HepG2 (cell line): ENCODE results near the gene IFI27. TPM values are rescaled to one million over a fixed set of nuclear protein-coding genes. Genes with fewer than 3 reads are reported as not detected.
A peak's percentile ranks its signal among the peaks of the same experiment; 100 is the strongest.

ENCODE experiments used
- ATAC-seq: fragments of 200-7000 bp; cut with Tn5 transposase; 3 replicates; pipeline ENCODE4 v1.9.1; 2020; ENCODE audit warnings: mild to moderate bottlenecking, moderate library complexity
- BruUV-seq: library from RNA; stranded (reverse); fragments of 400-500 nt; replicated peaks from 2 replicates; lab custom pipeline; 2021; lab: Mats Ljungman, UMichigan
- CTCF ChIA-PET: fragments of 300-600 bp; formaldehyde crosslinking; extraction: SDS; loops from one replicate; lab custom pipeline; 2021; ENCODE audit warnings: low total read pairs, inconsistent platforms, low intra/inter-chr PET ratio; lab: Yijun Ruan, JAX
- POLR2A ChIA-PET: fragments of 350-600 bp; sonication (Branson Sonifier 250); formaldehyde crosslinking; loops from one replicate; lab custom pipeline; 2020; ENCODE audit warnings: antibody characterized with exemption, inconsistent platforms; lab: Yijun Ruan, JAX
- DNase-seq: peaks from one replicate; pipeline ENCODE4 v3.0.0-alpha.2; 2015; ENCODE audit warnings: low spot score
- FAIRE-seq: peaks from 3 replicates; lab custom pipeline; 2011; peaks lifted over from hg19 to GRCh38; lab: Jason Lieb, UNC
- H2AFZ ChIP-seq: one replicate; pipeline ENCODE4 v1.6.1; 2011; ENCODE audit warnings: low read length, inconsistent platforms
- H3K27ac ChIP-seq: fragments of 300-600 bp; 3 replicates; pipeline ENCODE4 v1.8.0; 2011; ENCODE audit warnings: mixed run types, mild to moderate bottlenecking, mixed read lengths, low read length, inconsistent platforms; ENCODE audit not compliant: insufficient read depth; ENCODE audit errors: extremely low read length
- H3K27me3 ChIP-seq, 2 experiments: fragments of 200-600 bp in 1 of 2; 2 replicates in 1 of 2; 3 replicates in 1 of 2; pipeline versions ENCODE4 v1.6.0 to v1.8.0; 2011; ENCODE audit warnings: low read length in 2 of 2, mild to moderate bottlenecking in 2 of 2, moderate library complexity in 2 of 2, inconsistent platforms in 1 of 2; ENCODE audit not compliant: insufficient read depth in 2 of 2, control insufficient read depth in 1 of 2
- H3K36me3 ChIP-seq, 2 experiments: fragments of 200-600 bp in 1 of 2; replicated peaks in 1 of 2; 2 replicates in 1 of 2; 3 replicates in 1 of 2; pipeline versions ENCODE4 v1.5.1 to v1.8.0; 2011; ENCODE audit warnings: low read length in 2 of 2, inconsistent platforms in 1 of 2; ENCODE audit not compliant: insufficient read depth in 2 of 2, control insufficient read depth in 1 of 2
- H3K4me1 ChIP-seq: 2 replicates; pipeline ENCODE4 v1.5.1; 2012; ENCODE audit warnings: low read length, inconsistent platforms; ENCODE audit not compliant: insufficient read depth
- H3K4me2 ChIP-seq: 2 replicates; pipeline ENCODE4 v1.6.0; 2011; ENCODE audit warnings: low read depth, low read length, inconsistent platforms
- H3K4me3 ChIP-seq, 3 experiments: fragments of 200-600 bp in 1 of 3; sonication (generic), shearing (Covaris generic) in 1 of 3; replicated peaks in 1 of 3; 2 replicates each; pipeline ENCODE4 v1.5.1; 2011 to 2016; ENCODE audit warnings: low read length in 3 of 3, inconsistent platforms in 2 of 3, low read depth in 2 of 3, mild to moderate bottlenecking in 2 of 3, control low read depth in 1 of 3, mixed read lengths in 1 of 3; ENCODE audit not compliant: insufficient read depth in 1 of 3
- H3K79me2 ChIP-seq: one replicate; pipeline ENCODE4 v1.6.1; 2011; ENCODE audit warnings: low read length, inconsistent platforms; ENCODE audit not compliant: insufficient read depth
- H3K9ac ChIP-seq: 2 replicates; pipeline ENCODE4 v1.6.0; 2011; ENCODE audit warnings: mild to moderate bottlenecking, low read depth, low read length, inconsistent platforms; ENCODE audit not compliant: insufficient read depth
- H3K9me3 ChIP-seq: 2 replicates; pipeline ENCODE4 v1.5.1; 2012; ENCODE audit warnings: mild to moderate bottlenecking, low read length
- H4K20me1 ChIP-seq: 2 replicates; pipeline ENCODE4 v1.6.0; 2011; ENCODE audit warnings: inconsistent platforms, mild to moderate bottlenecking, low read length, moderate library complexity; ENCODE audit not compliant: insufficient read depth
- ARNT2 ChIP-seq: sonication (generic); formaldehyde crosslinking; IDR thresholded peaks from 2 replicates; pipeline ENCODE4 v1.8.0; 2022; ENCODE audit warnings: mild to moderate bottlenecking, low read depth, missing genetic modification reagents, moderate library complexity
- BHLHE40 ChIP-seq: IDR thresholded peaks from 2 replicates; pipeline ENCODE4 v1.6.1; 2011; ENCODE audit warnings: low read length, improper control_type of control experiment
- RORA ChIP-seq: sonication (generic); formaldehyde crosslinking; IDR thresholded peaks from 2 replicates; pipeline ENCODE4 v1.5.0; 2020; ENCODE audit warnings: mild to moderate bottlenecking, missing genetic modification reagents, moderate library complexity
- ZNF124 ChIP-seq: sonication (generic); formaldehyde crosslinking; IDR thresholded peaks from 2 replicates; pipeline ENCODE4 v1.4.0; 2020; ENCODE audit warnings: missing genetic modification reagents
- ZNF354B ChIP-seq: sonication (generic); formaldehyde crosslinking; IDR thresholded peaks from 2 replicates; pipeline ENCODE4 v1.8.0; 2022; ENCODE audit warnings: mild to moderate bottlenecking, missing genetic modification reagents
- WGBS: methylation state at CpG from one replicate; pipeline ENCODE4 v1.1.6; 2017; ENCODE audit warnings: low lambda C conversion rate; 5-methylcytosine and 5-hydroxymethylcytosine counted together
- in situ Hi-C: cut with HindIII; loops from 2 replicates; pipeline ENCODE4 v1.10.0; 2017; ENCODE audit warnings: low pct_unique_long_range_greater_than_20kb; ENCODE audit not compliant: extremely low pct_ligation_motif_present
- intact Hi-C: fragments of 100-400 bp; cut with micrococcal nuclease; formaldehyde crosslinking; loops from one replicate; pipeline ENCODE4 v1.10.0; 2022; ENCODE audit not compliant: unreplicated experiment
- polyA plus RNA-seq, 8 experiments: library from polyadenylated mRNA; depleted of rRNA in 3 of 8; stranded (reverse) in 7 of 8; unstranded in 1 of 8; fragments of >200 nt; fragmentation: Illumina TruSeq in 4 of 8; extraction: Trizol in 4 of 8; gene quantifications; 2 replicates each; pipeline versions ENCODE4 v1.2.1 to v1.2.3, GENCODE V29; 2011 to 2016; ENCODE audit warnings: low read depth in 4 of 8, missing spikeins in 1 of 8, mixed read lengths in 1 of 8; ENCODE audit not compliant: insufficient read depth in 1 of 8
- total RNA-seq, 5 experiments: library from RNA; depleted of rRNA; stranded (reverse); fragments of >200 nt; fragmentation: Illumina TruSeq; extraction: Trizol; gene quantifications; 2 replicates each; pipeline ENCODE4 v1.2.3, GENCODE V29; 2016; ENCODE audit warnings: low read depth in 1 of 5

The IFI27 gene
- total and polyA plus RNA-seq, 2 of the 13 experiments (the other 11 are each of a cell fraction or from before 2014, with no cell fraction given): 1.2 to 1.7 TPM

- Histone ChIP-seq H3K79me2 (peaks cover 70% of the 10 kb centered on the region), H3K9ac (peak overlapping the region; percentile 98), H3K27ac (peak overlapping the region; percentile 81), H3K4me1 (peaks cover 66% of the 10 kb centered on the region), H3K27me3 (no peaks in the 10 kb centered on the region), H3K4me3 (peak overlapping the region; percentile 75 to 99 (median 99)), H2AFZ (no peak overlapping the region), H4K20me1 (peaks cover 34% of the 10 kb centered on the region), H3K9me3 (peaks cover 5% of the 10 kb centered on the region), H3K4me2 (peak overlapping the region; percentile 79), H3K36me3 (peaks cover 3 to 18% of the 10 kb centered on the region in 2 experiments; a peak in 3 of 5 replicates)
- DNase-seq (peak; percentile 24), FAIRE-seq (peak; percentile 50), ATAC-seq (no peak)
- ChIA-PET POLR2A (interaction anchor here (1.0 to 1.9 kb wide), 5 partner anchors 13 to 51 kb away, joined by 3 to 10 read pairs (median 4); no protein-coding TSS in a partner anchor), CTCF (no interaction called here)
- intact Hi-C loops (loop anchor here (5.0 kb wide), 2 partner anchors 43 to 47 kb away; partner anchors contain the start of gene IFI27L2), in situ Hi-C loops (no loop called here)
- no peak for TF ChIP-seq BHLHE40
- 0 out of 2 replicates have a peak, but pooled peaks have one; percentile 30 for TF ChIP-seq ZNF354B (CRISPR knock-in tag)
- TF ChIP-seq ZNF124 (CRISPR knock-in tag): 0 out of 2 replicates have a peak, but pooled peaks have one; percentile 29
- TF ChIP-seq RORA: 0 out of 2 replicates have a peak, but pooled peaks have one; percentile 37
- TF ChIP-seq ARNT2: peak; percentile 19
- no TSS peak for BruUV-seq
- WGBS: 7% methylated on average over 15 of the region's 15 CpGs
Observed at GRCh38 chr14:94079891-94080620, 30.5 kb upstream of the IFI27 start.
